COR-L47 (cell line): ENCODE results near the gene CLIP4.
A peak's percentile ranks its signal among the peaks of the same experiment; 100 is the strongest.
"Not testable (repeated sequence)": the region's sequence is repeated elsewhere in the genome, so short reads cannot be mapped to it uniquely, and the experiment has no call there.

Source experiments
- DNase-seq: peaks from one replicate; lab custom pipeline; 2025; lab: John Stamatoyannopoulos, UW

Gene CLIP4, protein sequence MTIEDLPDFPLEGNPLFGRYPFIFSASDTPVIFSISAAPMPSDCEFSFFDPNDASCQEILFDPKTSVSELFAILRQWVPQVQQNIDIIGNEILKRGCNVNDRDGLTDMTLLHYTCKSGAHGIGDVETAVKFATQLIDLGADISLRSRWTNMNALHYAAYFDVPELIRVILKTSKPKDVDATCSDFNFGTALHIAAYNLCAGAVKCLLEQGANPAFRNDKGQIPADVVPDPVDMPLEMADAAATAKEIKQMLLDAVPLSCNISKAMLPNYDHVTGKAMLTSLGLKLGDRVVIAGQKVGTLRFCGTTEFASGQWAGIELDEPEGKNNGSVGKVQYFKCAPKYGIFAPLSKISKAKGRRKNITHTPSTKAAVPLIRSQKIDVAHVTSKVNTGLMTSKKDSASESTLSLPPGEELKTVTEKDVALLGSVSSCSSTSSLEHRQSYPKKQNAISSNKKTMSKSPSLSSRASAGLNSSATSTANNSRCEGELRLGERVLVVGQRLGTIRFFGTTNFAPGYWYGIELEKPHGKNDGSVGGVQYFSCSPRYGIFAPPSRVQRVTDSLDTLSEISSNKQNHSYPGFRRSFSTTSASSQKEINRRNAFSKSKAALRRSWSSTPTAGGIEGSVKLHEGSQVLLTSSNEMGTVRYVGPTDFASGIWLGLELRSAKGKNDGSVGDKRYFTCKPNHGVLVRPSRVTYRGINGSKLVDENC

DNA sequence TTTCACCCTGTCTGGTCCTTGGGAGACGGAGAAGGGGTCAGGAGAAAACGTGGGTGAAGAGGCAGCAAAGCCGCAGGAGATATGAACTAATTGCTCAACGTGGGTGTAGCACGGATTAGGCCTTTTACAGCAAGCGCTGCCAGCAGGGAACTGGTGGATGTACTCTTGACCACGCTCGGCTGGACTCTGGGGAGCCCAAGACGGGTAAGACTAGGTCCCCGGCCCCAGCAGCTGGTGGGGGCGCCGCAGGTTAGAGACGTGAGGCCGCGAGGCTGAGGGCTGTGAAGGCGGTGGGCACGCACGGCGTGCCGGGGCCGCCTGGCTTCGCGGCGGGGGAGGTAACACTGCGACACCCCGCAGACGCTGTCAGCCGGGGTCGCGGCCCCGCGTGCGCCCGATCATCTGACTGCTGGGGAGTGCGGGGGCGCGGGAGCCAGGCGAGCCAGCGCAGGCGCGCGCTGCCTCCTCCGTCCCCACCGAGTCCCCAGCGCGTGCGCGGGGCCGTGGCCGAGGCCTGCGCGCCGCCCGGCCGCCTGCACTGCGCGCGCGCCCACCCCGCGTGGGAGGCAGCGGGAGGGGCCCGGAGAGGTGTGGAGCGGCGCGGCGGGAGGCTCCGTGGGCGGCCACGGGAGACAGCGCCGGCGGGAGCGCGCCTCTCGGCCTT is at the start of gene CLIP4:
Gene CLIP4, plus strand, starts transcription at position 470 of the 664 bp plus-strand sequence. CDS start 5,974 bp downstream, outside the sequence.
- peak; percentile 38 for DNase-seq

GRCh38 chr2:29066271-29066860 is 48.8 kb upstream of the CLIP4 start:
- no peak for DNase-seq

- no peak for DNase-seq
These were observed 48.1 kb upstream of the CLIP4 start for GRCh38 chr2:29066997-29067605.

- DNase-seq = no peak
These were observed 46.7 kb upstream of the CLIP4 start for GRCh38 chr2:29068513-29068912.

- DNase-seq = no peak
These were observed 44.7 kb upstream of the CLIP4 start for GRCh38 chr2:29070526-29070925.

- DNase-seq = no peak
These were observed 43.9 kb upstream of the CLIP4 start for GRCh38 chr2:29071032-29071975.

- DNase-seq = no peak
These were observed 43.0 kb upstream of the CLIP4 start for GRCh38 chr2:29072251-29072650.

GRCh38 chr2:29072971-29073725 is 42.1 kb upstream of the CLIP4 start:
- DNase-seq = no peak

- no peak for DNase-seq
These were observed 41.3 kb upstream of the CLIP4 start for GRCh38 chr2:29073933-29074332.

- DNase-seq = no peak
These were observed 40.8 kb upstream of the CLIP4 start, which contains the start of gene PCARE for GRCh38 chr2:29074411-29074810. Gene PCARE, minus strand, starts transcription at chr2:29074523. Its CDS starts 262 bp downstream, at chr2:29074261.

- DNase-seq = no peak
These were observed 39.1 kb upstream of the CLIP4 start for GRCh38 chr2:29075894-29076705.

DNA sequence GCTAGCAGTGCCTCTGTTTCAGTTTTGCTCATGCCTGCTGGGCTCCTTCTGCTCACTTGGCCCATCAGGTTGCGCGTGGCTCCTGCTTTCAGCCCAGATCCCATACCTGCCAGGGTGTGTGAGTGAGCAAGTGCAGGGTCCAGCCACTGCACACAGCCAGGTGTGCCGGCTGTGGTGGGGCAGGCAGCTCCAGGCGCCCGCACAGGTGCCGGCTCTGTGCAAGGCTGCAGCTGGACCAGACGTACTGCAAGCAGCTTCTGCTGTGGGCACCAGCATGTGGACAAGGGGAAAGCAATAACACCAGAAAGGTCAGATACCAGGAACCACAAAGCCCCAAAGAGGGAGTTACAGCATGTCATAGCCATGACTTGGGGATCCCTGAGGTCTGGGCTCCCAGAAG is 35.3 kb upstream of the CLIP4 start:
- no peak for DNase-seq

- no peak for DNase-seq
These were observed 34.1 kb upstream of the CLIP4 start for GRCh38 chr2:29080886-29081743.

GRCh38 chr2:29082804-29083495 is 32.3 kb upstream of the CLIP4 start:
- DNase-seq = no peak

DNA sequence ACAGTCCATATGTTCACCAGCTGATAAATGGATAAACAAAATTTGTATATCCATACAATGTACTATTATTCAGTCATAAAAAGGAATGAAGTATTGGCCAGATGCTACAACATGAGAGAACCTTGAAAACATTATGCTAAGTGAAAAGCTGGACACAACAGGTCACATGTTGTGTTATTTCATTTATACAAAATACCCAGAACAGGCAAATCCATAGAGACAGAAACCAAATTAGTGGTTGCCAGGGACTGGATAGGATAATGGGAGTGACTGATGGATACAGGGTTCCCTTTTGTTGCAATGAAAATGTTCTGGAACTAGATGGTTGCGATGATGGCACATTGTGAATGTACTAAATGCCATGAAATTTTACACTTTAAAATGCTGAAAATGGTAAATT is 30.7 kb upstream of the CLIP4 start:
- no peak for DNase-seq

GRCh38 chr2:29090311-29090710 is 24.9 kb upstream of the CLIP4 start:
- DNase-seq = not testable (repeated sequence)

DNA sequence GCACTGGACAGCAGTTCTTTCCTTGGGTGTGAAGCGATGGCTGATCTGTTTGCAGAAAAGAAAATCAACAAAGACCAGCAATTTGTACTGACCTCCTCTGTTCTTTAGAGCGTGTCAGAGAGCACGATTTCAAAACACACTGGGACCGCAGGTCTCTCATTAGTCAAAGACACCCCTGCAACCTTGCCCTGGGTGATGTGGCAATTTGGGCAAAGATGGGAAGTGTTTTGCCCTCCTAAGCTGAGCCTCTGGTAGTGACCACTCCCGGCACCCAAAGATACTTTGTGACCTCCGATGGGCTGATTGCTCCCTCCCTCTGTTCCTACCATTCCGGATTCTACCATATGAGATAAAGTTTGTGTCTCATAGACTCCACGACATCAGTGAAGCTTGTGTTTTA is 18.2 kb upstream of the CLIP4 start:
- DNase-seq = no peak

DNA sequence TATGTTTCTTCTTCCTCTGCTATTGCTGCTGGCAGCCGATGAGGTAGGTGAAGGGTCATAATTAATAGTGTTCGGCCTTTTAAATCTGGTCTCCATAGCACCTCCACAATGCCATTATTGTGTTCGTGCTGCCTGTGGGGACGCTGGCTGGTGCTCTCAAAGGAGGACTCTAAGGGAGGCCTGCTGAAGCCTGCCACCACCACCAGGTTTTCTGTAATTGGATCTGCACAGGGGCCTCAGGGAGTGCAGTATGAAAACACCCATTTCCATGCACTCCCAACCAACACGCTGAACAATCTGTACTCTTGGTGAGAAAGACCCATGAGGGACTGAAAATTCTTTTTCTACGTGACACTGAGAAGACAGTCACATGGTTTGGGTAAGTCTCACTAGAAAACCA is 17.6 kb upstream of the CLIP4 start:
- DNase-seq = no peak
